AG10803 (cell line): ENCODE measurements around the gene DYRK4.

Experiments
- DNase-seq: peaks from one replicate; pipeline ENCODE4 v3.0.0; 2010; ENCODE audit warnings: low read depth
- H3K4me3 ChIP-seq: 2 replicates; pipeline ENCODE4 v1.5.1; 2011; ENCODE audit warnings: mild to moderate bottlenecking, low read length, control low read depth
- CTCF ChIP-seq: conservative IDR thresholded peaks from 2 replicates; pipeline ENCODE4 v1.5.1; 2011; ENCODE audit warnings: mild to moderate bottlenecking, low read length, control low read depth, inconsistent platforms

Gene DYRK4

GRCh38 chr12:4564818-4565217, 2.8 kb downstream of the DYRK4 start:
- H3K4me3 ChIP-seq: no peak overlapping the region
- DNase-seq: no peak
- TF ChIP-seq CTCF: no peak

GRCh38 chr12:4566474-4566873, 4.5 kb downstream of the DYRK4 start:
- no peak for DNase-seq
- TF ChIP-seq CTCF: no peak

GRCh38 chr12:4567073-4567881, 5.3 kb downstream of the DYRK4 start:
- H3K4me3 ChIP-seq: no peak overlapping the region
- no peak for DNase-seq
- TF ChIP-seq CTCF: no peak

More at GRCh38 chr12:4566474-4566873, 4.5 kb downstream of the DYRK4 start:
- H3K4me3 ChIP-seq: no peak overlapping the region

GRCh38 chr12:4569261-4569660, 7.3 kb downstream of the DYRK4 start:
- TF ChIP-seq CTCF: no peak
- H3K4me3 ChIP-seq: no peak overlapping the region
- DNase-seq: no peak

GRCh38 chr12:4572680-4573079, 10.7 kb downstream of the DYRK4 start:
- no peak for TF ChIP-seq CTCF
- DNase-seq: no peak
- H3K4me3 ChIP-seq: no peak overlapping the region

- TF ChIP-seq CTCF: peak; percentile 21; the same call in 1 of the 2 replicates
- no peak overlapping the region for H3K4me3 ChIP-seq
- peak; percentile 18 for DNase-seq
Observed at GRCh38 chr12:4579305-4580102, 17.5 kb downstream of the DYRK4 start.
